OCI-LY1 (cell line): ENCODE measurements around the gene SLC29A1.

Source experiments
- EZH2 ChIP-seq: fragments of 200-600 bp; sonication (generic), shearing (Covaris generic); IDR thresholded peaks from 2 replicates; pipeline ENCODE4 v1.8.0; 2017; ENCODE audit warnings: borderline replicate concordance, mixed run types, mild to moderate bottlenecking, antibody characterized with exemption, low read length, moderate library complexity, mixed read lengths
- TF ChIP-seq, protein P1 (sequence below): fragments of 200-600 bp; sonication (generic), shearing (Covaris generic); IDR thresholded peaks from 2 replicates; pipeline ENCODE4 v1.5.1; 2017; ENCODE audit warnings: mild to moderate bottlenecking, antibody characterized with exemption, low read length, moderate library complexity, mixed read lengths

- TF ChIP-seq, protein P1, sequence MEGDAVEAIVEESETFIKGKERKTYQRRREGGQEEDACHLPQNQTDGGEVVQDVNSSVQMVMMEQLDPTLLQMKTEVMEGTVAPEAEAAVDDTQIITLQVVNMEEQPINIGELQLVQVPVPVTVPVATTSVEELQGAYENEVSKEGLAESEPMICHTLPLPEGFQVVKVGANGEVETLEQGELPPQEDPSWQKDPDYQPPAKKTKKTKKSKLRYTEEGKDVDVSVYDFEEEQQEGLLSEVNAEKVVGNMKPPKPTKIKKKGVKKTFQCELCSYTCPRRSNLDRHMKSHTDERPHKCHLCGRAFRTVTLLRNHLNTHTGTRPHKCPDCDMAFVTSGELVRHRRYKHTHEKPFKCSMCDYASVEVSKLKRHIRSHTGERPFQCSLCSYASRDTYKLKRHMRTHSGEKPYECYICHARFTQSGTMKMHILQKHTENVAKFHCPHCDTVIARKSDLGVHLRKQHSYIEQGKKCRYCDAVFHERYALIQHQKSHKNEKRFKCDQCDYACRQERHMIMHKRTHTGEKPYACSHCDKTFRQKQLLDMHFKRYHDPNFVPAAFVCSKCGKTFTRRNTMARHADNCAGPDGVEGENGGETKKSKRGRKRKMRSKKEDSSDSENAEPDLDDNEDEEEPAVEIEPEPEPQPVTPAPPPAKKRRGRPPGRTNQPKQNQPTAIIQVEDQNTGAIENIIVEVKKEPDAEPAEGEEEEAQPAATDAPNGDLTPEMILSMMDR: peak; percentile 96
- no peak for TF ChIP-seq EZH2
These were observed 44.8 kb downstream of the SLC29A1 start for GRCh38 chr6:44268095-44268628.
